ENCODE data around the gene LRRC63.

LRRC63 gene

DNA sequence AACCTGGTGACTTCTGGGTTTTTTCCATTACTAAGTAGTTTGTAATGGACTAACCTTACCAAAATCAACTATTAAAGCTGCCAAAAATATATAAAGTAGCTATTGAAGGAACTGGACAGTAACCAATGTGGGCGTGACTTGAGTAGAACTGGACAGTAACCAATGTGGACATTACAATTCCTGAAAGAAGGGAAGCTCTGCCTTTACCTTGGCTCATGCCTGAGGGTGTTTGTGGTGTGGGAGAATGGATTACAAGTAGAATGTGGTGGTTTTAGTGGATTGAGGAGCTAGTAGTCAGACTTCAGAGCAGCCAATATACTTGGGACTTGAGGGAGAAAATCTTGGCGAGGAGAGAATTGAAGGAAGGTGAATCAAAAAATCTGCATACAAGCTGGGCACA is 17.5 kb downstream of the LRRC63 start:
- TF ChIP-seq CTCF (IDR thresholded peaks at IDR 0.05; ENCODE audit: low read depth, low read length, missing control alignments) = no peak
- no peak for DNase-seq (ENCODE audit: low read depth)
- in situ Hi-C loops (cut with HindIII; ENCODE audit: low sequenced_read_pairs) = no loop called here
- no peak overlapping the region for H3K4me3 ChIP-seq (ENCODE audit: low read depth, low read length)

DNA sequence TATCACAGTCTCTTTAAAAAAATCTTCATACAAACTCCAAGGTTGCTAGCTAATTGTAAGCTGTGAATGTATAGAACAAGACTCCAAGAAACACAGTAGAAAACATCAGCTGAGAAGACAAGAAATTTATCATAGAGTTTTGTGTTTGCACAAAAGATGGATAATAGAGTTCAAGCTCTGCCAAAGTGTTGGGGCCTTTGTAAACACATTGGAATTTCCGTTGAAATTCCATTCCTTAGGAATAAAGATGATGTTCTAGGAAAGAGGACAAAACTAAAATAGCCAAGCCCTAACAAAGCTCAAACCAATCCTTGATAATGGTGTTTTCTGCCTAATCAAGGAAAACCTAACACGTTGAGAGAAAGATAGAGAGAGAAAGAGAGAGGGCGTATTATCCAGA is 20.6 kb downstream of the LRRC63 start:
- no peak for TF ChIP-seq CTCF (IDR thresholded peaks at IDR 0.05; ENCODE audit: low read depth, low read length, missing control alignments)
- DNase-seq (ENCODE audit: low read depth) = no peak
- no peak overlapping the region for H3K4me3 ChIP-seq (ENCODE audit: low read depth, low read length)
- in situ Hi-C loops (cut with HindIII; ENCODE audit: low sequenced_read_pairs) = no loop called here

GRCh38 chr13:46235286-46235685 is 23.6 kb downstream of the LRRC63 start:
- no peak for DNase-seq (ENCODE audit: low read depth)
- in situ Hi-C loops (cut with HindIII; ENCODE audit: low sequenced_read_pairs) = no loop called here
- TF ChIP-seq CTCF (IDR thresholded peaks at IDR 0.05; ENCODE audit: low read depth, low read length, missing control alignments) = no peak
- H3K4me3 ChIP-seq (ENCODE audit: low read depth, low read length) = no peak overlapping the region

GRCh38 chr13:46265292-46265691 is 53.6 kb downstream of the LRRC63 start:
- in situ Hi-C loops (cut with HindIII; ENCODE audit: low sequenced_read_pairs) = no loop called here
- no peak for DNase-seq (ENCODE audit: low read depth)
- TF ChIP-seq CTCF (IDR thresholded peaks at IDR 0.05; ENCODE audit: low read depth, low read length, missing control alignments) = no peak
- no peak overlapping the region for H3K4me3 ChIP-seq (ENCODE audit: low read depth, low read length)

DNA sequence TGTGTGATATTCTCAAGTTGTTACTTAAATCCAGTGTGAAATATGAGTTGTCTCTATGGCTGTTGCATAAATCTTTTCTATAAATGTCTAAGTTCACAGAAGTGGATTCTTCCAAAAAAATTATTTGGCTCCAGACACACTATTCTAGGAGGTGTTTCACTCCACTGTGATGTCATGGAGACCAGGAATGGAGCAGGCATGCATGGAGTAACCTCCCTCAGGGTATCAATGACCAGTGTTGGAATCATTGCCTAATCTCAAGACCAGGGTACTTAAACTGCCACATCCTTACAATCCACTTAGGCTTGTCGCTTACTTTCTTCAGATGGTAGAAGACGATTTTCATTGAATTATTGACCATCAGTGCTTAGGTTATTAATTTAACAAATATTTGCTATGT is 55.4 kb downstream of the LRRC63 start:
- in situ Hi-C loops (cut with HindIII; ENCODE audit: low sequenced_read_pairs) = no loop called here
- H3K4me3 ChIP-seq (ENCODE audit: low read depth, low read length) = no peak overlapping the region
- TF ChIP-seq CTCF (IDR thresholded peaks at IDR 0.05; ENCODE audit: low read depth, low read length, missing control alignments) = no peak
- no peak for DNase-seq (ENCODE audit: low read depth)

GRCh38 chr13:46270416-46270815 is 58.7 kb downstream of the LRRC63 start:
- no peak overlapping the region for H3K4me3 ChIP-seq (ENCODE audit: low read depth, low read length)
- in situ Hi-C loops (cut with HindIII; ENCODE audit: low sequenced_read_pairs) = no loop called here
- no peak for TF ChIP-seq CTCF (IDR thresholded peaks at IDR 0.05; ENCODE audit: low read depth, low read length, missing control alignments)
- no peak for DNase-seq (ENCODE audit: low read depth)
